ENCODE measurements around the gene SLC43A2. TPM values are rescaled to one million over a fixed set of nuclear protein-coding genes. Genes with fewer than 3 reads are reported as not detected.

Gene SLC43A2
- total RNA-seq = 9.0 and 14.5 TPM in 2 replicates

GRCh38 chr17:1627982-1628855, at the start of gene SLC43A2:
Gene SLC43A2 (minus strand): TSS chr17:1628834. CDS start chr17:1627874, 960 bp downstream.

DNA sequence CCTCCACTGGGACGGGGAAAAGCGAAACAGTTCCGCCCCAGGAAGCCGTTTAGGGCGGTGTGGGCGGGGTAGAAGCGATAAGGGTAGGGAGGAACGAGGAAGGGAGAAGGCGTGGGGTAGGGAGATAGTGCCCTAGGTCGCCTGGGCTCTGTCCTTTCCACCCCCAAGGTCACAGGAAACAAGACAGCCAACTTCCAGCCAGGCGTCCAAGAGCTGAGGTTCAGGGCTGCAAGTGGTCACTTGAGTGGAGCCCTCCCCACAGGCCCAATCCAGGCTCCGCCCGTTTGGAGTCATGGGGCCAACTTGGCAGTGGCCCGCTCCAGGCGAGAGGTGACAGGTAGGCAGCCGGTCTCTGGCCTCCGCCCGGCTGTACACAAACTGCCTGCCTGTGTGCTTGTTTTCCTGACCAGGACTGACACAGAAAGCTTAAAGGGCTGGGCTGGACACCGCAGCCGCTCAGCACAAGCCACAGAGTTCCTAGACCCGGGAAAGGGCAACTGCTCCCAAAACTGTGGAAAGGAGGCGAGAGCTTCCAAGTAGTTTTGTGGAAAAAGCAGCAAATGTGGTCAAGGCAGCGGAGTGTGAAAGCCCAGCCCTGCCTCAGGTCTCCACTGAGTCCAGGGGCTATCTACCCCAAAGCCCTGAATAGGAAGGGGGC, 21.3 kb upstream of the SLC43A2 start, which contains the start of gene RILP:
Gene RILP, minus strand, starts transcription at position 23 of the 658 bp plus-strand sequence. CDS start 62 bp downstream, outside the sequence.

DNA sequence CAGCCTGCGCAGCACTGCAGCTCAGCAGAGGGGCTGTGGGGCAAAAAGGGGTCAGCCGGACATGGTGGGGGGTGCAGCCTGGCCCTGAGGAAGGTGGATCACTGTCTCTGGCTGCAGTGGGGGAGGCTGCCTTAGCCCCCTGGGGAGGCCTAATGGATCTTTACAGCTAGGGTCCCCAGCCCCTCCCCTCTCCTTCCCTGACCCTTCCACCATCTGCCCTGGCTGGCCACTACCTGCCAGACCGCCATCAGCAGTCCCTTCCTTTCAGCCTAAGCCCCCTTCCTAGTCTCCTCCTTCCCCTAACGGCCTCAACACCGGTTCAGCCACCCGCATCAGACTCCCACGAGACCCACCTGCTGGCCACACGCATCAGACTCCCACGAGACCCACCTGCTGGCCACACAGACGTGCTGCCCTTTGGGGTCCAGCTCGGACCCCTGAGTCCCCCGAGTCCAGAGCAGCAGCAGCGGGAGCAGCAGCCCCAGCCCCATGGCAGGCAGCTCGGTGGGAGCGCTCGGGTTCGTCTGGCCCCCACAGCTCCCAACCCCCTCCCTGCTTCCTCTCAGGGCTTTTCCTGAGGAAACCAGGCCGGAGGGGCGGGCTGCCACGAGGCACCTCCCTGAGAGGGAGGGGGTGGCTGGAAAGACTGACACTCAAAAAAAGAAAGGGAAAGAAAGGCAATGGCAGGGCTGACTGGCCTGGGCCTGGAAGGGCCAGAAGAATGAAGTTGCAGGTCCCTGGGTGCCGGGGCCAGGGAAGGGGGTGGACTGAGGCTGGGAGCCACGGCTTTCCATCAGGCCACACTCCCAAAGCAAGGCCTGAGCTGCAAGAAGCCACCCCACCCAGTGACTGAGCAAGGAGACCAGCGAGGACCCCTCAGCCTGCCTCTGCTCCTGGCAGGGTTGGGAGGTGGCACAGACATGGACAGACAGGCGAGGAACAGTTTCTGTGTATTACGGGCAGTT, 16.9 kb upstream of the SLC43A2 start, which contains the start of gene SCARF1:
Gene SCARF1, minus strand, starts transcription at position 526 of the 965 bp plus-strand sequence. Its CDS starts 35 bp downstream, at position 491.

Other genes with a start within 250 kb of the SLC43A2 start
- gene YWHAE, start 228.6 kb downstream of the SLC43A2 start, total RNA-seq = 335 and 389 TPM in 2 replicates
- gene CRK, start 172.6 kb downstream of the SLC43A2 start, total RNA-seq = 127 and 129 TPM in 2 replicates
- gene MYO1C, start 136.1 kb downstream of the SLC43A2 start, total RNA-seq = 179 and 191 TPM in 2 replicates
- gene INPP5K, start 112.2 kb downstream of the SLC43A2 start, total RNA-seq = 31.4 and 35.5 TPM in 2 replicates
- 17.8 and 19.4 TPM in 2 replicates for gene PITPNA, start 66.0 kb downstream of the SLC43A2 start, total RNA-seq
- gene SCARF1, start 16.9 kb upstream of the SLC43A2 start, total RNA-seq = 2.3 and 4.4 TPM in 2 replicates
- gene RILP, start 21.0 kb upstream of the SLC43A2 start, total RNA-seq = 12.0 and 13.7 TPM in 2 replicates
- 98.3 and 117 TPM in 2 replicates for gene PRPF8, start 56.0 kb upstream of the SLC43A2 start, total RNA-seq
- 2.6 and 3.6 TPM in 2 replicates for gene TLCD2, start 81.5 kb upstream of the SLC43A2 start, total RNA-seq
- 24.0 and 25.4 TPM in 2 replicates for gene WDR81, start 95.9 kb upstream of the SLC43A2 start, total RNA-seq
- not detected in 2 replicates for gene SERPINF2, start 114.0 kb upstream of the SLC43A2 start, total RNA-seq
- 47.2 and 65.3 TPM in 2 replicates for gene SERPINF1, start 133.2 kb upstream of the SLC43A2 start, total RNA-seq
- gene SMYD4, start 201.1 kb upstream of the SLC43A2 start, total RNA-seq = 8.9 and 10.8 TPM in 2 replicates
- 46.8 and 47.2 TPM in 2 replicates for gene RPA1, start 201.2 kb upstream of the SLC43A2 start, total RNA-seq

Measured in aortic smooth muscle cell (primary cell).